HG02571 (cell line): ENCODE measurements around the gene SEMA6A.

Experiments used
- ATAC-seq: cut with Tn5 transposase; IDR thresholded peaks from one replicate; pipeline ENCODE4 v1.9.1; 2021; ENCODE audit warnings: mild to moderate bottlenecking, moderate library complexity; ENCODE audit not compliant: unreplicated experiment

Gene SEMA6A

DNA sequence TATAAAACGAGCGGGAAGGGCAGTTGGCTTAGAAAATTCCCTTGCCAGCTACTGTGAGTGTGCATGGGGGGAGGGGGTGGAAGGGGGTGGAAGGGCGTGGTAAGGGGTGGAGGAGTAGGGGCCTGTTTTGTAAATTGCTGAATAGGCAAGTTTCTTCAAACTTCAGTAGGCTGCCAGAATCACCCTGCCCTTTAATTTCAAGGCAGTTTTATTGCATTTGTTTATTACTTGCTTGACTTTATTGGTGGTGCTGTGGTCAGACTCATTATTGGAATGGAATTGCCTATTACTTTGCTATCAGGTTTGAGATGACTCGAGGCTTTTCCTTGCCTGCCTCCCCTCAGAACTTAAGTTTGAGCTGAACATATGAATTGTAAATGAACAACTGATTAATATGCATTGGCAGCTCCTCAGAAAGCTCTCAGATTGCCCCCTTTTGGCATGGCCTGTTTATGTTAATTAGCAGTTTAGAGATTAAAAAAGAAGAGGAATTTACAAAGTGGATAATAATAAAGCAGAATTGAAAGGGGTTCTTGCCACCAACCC, 76.0 kb downstream of the SEMA6A start:
- ATAC-seq = no peak

DNA sequence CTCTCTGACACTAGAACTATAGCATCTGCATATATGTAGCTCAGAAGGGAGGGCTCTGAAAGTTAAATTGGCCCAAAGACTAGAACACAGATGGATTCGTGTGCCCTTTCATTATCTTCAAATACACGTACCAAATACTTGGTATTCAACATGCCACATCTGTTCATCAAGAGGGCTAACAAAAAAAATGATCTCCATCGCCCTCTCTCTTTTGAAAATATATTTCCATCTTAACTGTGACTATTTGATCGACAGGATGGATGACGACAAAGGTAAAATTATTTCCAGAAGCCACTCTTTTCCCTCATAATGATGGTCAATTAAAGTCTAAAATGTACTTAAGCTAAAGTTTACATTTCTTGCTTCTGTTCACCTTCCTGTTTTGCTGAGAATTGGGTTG, 77.0 kb downstream of the SEMA6A start:
- ATAC-seq = no peak

DNA sequence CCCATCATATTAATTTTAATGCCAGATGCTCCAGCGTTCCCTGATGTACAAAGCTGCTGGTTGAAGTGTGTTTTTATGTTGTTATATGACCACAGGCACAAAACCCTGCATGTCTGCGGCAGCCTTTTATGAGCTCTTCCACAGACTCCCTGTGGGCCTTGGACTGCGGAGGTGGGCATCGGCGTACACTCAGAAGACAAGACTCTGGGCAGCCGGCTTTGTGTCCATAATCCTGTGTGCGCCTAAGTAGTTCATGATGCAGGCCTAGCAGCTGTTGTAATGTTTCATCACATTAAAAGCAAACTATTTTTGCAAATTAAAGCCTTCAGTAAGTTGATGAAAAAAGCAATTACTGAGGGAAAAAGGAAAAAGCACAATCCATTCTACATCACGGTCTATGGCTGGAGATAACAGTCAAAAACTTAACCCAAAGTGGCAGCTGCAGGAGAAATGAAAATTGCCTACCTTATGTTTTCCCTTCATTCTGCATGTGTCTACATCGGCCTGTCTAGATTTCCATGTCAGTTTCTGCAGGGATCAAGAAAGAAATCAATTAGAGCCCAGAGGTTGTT, 78.8 kb downstream of the SEMA6A start:
- no peak for ATAC-seq

DNA sequence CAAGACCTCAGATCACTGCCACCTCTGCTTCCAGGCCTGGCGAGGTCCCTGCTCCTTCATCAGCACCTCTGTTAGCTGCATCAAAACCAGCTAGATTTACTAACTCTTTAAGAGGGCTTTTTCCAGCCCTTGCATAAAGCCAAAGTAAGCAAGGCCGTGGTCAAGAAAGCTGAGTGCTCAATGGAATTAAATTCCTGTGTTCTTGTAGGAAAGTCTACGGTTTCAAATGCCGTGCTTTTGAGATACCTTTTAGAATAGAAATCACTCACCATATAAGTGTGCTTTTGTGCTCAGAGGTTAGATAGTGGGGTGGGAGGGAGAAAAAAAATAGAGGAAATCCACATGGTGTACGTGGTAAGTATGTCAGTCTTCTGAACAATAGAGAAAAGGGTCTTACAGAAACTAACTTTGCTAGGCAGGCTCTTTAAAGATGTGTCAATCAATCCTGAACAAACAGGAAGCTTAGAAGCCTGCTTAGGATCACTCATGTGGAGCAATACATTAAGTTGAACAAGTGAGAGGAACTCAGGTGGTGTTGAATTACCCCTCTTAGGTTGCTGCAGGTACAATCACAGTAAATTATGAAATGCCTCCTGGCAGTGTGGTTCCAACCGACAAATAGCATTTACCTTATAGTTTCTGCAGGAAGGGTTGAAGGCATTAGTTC, 79.7 kb downstream of the SEMA6A start:
- ATAC-seq = no peak

DNA sequence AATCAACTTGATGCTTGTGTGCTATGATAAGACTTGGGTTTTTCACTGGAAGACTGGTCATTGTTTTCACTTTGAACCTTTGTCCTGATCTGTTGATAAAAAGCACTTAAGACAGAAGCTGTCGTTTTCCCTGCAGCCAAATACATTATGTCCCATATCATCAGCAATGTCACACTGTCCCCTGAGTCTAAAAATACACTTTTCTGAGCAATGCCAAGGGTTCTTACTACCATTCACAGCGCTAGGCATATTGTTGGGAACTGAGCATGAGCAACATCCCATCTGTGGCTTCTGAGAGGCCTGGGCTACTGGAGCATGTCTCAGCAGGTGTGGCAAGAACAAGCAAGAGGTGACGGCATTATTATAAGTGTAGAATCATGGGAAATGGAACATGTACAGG, 81.8 kb downstream of the SEMA6A start:
- no peak for ATAC-seq

DNA sequence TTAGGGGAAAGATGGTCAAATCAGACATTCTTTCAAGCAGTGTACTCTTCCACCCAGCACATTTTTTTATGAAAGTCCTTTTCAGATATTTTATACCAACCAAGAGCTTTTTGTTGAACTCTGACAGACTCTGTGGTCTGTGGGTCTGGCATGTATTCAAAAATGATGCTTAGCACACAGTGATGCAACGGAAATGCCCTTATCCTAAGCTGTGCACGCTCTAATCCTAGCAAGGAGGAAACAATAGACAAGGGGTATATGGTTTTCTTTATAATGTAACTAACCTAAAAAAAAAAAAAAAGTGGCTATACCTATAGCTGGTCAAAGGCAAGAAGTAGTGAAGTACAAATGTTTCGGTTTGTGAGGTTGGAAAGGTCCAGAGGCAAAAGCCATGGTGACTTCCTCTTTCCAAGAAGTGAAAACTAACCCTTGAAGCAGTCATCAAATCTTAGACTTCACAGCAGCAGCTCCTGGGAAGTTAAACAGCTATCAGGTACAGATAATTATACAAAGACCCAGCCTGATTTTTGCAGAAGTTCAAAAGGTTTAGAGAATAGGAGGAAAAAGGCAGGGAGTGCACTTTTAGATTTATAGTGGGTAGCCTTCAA, 82.5 kb downstream of the SEMA6A start:
- ATAC-seq = no peak

DNA sequence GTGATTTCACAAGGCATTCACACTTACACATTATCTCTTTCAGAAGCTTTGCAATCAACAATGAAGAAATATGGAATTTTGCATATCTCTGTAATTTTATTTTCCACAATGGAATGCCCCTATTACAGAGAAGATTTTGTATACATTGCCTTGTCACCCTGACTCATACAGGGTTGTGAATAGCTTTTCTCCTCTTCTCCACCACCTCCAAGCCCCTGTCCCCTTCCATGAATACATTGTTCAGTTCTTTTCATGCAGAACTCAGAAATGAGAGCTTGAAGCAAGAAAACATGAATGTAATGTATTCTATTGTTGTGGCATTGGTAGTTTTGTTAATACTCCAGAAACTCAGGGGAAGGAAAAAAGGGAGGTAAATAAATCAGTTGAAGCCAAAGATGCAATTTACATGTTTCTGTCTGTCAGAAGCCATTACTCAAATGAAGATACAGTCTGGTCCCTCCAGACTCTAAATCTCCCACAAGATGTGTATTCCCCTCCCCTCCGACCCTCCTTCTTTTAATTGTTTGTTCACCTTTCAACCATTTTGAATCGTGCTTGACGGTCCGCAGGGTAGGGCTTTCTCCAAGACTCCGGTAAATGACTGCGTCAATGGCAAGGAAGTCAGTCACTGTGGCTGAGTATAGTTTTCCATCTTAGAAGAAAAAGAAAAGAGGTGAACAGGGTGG, 86.1 kb downstream of the SEMA6A start:
- ATAC-seq = no peak

DNA sequence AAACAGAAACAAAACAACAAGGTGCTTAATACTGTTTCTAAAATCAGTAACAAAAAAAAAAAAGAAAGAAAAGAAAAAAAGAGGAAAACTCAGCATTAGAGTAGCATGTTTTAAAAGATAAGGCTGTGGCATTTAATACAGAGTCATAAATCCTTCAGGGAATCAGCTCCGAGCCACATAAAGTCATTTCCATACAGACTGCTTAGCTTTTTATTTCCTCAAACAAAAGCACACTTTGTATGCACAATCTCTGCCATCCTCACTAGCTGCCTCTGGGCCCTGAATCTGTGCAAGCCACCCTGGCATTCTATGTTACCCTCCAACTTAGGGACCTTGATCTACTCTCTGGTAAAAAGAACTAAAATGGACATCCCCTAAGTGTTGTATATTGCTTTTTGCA, 87.6 kb downstream of the SEMA6A start:
- no peak for ATAC-seq

DNA sequence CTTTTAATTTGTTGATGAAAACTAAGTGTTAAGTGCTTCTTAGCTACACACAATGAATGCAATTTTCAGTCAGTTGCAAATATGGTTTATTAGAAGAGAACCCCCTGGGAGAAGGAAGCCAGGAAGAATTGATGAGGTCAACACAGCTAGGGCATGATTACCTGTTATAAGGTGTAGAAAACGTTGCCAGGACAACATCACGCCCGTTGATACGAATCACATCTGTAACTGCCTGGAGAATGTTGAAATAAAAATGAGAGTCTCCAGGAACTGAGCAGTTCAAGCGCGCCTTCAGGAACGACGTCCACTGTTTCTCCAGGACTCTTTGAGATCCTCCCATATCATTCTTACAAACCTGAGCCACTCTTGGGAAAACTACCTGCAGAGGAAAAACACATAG, 88.0 kb downstream of the SEMA6A start:
- ATAC-seq = no peak

DNA sequence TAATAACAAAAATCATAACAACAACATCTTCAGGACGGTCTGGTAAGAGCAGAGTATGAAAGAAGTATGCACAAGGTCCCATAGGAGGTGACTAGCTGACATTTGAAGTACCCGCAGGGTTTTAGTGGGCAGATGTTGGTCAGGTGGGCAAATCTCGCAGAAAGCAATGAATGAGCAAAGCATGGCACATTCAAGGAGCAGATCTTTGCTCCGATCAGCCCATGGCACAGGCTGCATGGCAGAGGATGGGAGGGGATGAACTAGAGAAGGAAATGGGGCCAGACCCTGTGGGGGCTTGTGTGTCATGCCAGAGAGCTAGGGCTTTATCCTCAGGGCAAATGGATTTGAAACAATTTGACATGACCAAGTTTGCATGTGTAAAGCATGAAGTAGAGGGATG, 90.0 kb downstream of the SEMA6A start:
- no peak for ATAC-seq

DNA sequence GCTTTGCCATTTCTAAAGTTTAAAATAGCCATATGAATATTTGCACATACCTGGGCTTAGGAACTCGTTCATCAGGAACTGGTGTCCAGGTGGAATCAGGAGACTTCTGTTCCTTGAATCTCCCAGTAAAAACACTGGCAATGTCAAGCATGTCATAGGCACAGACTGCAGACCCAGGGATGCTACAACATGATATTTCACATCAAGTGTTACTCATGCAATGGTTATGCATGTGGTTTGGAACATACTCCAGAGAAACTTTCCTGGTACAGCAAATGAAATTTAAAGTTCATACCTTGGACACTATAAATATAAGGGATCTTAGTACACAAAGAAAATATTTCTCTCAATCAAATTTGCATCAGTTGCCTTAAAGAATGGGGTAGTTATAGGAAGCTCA, 92.2 kb downstream of the SEMA6A start:
- ATAC-seq = no peak

DNA sequence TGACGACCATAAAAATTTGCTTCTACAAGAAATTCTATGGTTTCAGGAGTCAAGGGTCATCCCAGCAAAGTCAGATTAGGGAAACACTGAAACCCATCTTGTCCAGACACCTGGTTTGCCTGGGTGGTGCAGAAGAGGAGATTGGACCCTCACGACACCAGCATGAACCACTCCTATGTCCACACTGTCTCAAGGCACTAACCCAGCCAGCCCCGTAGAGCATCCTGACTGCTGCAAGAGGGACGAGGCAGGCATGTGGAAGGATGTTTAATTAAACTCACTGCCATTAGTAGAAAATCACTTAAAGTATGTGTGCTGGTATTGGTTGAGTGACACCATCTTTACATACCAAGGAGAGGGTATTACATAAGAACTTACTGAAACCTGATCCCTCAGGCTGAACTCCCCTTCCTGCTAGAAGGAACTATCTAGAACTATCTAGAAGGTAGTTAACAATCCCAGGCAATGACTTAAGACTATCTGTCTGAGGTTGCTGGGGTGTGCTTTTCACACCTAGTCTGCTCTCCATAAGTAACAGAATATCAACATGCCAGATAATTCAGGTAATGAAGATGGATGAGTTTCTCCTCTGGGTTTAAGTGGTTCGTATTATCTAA, 93.6 kb downstream of the SEMA6A start:
- ATAC-seq = no peak

DNA sequence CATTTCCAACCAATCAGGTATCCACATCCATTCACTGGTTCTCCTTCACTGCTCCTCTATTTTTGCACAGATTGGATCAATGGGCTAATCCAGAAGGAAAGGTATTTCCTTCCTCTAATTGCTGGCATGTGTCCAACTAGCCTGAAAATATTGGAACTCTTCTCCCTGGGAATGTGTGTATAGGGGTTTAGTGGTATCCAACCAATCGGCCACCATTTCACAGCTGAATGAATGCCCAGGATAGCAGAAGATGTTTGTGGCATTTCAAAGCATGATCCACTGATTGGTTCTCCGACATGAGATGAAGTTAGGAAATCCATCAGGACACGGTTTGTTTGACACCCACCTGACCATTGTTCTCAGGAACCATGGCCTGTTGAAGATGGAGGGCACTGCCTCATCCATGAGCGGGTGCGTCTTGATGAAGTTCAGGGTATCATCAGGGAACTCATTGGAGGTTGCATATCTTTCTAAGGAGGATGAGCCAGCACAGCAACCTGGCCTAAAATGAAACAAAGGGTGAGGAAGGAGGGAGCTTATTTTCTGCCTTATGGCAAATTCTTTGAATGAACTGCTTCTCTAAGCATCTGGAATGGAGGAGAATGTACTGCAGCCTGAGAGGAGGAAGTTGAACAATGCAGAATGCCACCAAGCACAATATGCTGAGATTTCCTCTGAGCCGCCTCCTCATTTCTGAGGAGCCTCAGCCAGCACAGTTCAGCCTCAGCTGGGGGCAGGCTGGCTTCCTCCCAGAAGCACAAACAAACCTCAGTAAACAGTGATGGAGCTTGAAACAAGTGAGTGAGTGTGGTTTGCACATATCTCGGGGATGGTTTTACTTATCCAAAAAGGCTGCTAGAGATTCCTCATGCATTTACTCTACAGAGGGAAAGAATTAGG, 94.6 kb downstream of the SEMA6A start:
- ATAC-seq = no peak

DNA sequence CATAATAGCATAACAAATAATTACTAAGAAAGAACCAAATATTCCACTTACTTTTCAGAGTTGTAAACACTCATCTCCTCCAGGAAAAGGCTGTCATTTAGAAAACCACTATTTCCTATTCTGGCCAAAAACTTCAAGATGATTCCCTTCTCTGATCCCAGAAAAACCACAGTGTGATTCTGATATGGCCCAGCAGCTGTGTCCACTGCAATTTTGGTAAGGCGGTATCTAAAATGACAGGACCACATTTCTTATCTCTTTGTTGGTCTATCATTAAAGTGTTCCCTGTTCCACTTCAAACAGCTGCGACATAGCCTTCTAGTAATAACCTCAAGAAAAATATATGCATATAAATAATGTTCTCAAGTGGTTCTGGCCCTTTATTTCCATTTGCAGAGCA, 96.1 kb downstream of the SEMA6A start:
- ATAC-seq = no peak

DNA sequence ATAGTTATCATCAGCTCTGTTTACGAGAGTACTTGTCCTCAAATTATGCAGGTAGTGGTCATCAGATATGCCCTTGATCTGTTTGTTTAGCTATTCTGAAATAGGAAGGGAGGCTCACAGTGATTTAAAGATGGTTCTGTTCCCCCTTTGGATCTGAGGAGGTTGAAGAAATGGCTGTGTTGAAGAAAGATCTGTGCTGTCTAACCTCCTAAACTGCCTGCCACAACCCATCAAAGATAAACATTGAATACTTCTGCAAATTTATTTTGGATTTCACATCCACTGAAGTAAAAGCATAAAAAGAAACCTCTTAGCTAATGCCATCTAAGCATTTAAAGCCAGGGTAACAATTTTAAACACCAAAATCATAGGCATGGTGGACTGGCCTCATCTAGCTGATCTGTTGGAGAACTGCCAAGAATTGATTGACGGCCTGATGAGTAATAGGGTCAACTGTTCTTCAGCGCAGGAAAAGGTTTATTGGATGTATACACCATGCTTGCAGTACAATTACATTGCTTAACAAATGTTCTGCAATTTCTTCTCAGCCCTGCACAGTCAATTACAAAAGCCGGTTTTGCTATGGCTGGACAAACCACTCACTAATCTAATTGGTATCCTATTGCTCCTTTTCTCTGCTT, 97.6 kb downstream of the SEMA6A start:
- ATAC-seq = no peak

DNA sequence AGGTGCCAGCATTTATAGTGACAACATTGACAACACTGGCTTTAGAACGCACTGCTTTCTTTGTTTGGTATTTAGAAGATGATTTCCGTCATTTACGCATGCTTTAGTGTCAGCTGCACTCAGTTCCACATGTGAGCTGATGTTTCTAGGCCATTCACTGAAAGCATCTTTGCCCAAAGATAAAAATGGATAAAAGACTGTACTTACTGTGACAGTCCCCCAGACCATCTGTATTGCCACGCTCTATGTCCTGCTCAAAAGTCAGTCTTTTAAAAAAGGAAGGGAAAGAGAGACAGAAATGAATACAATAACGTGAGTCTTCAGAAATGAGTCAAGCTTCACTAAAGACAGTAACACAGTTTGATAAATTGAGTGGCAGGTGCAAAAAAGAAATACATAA, 99.3 kb downstream of the SEMA6A start:
- peak; percentile 59 for ATAC-seq

DNA sequence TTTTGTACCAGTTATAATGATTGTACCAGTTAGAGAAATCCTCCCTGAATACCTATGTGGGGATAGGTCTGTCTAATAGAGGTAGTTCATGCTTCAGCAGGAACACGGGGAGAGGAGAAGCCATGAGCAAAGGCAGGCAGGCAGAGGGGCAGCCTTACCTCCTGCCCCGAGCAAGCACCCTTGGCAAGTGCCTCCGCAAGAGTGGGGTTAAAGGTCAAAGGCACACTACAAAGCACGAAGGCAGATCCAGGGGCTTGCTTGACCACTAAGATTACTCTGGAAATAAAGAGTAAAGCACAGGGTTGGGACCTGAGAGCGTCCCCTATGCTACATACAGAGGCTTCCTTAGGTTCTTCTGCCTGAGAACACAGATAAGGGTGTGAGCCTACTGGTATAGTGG, 100.9 kb downstream of the SEMA6A start:
- ATAC-seq = no peak

DNA sequence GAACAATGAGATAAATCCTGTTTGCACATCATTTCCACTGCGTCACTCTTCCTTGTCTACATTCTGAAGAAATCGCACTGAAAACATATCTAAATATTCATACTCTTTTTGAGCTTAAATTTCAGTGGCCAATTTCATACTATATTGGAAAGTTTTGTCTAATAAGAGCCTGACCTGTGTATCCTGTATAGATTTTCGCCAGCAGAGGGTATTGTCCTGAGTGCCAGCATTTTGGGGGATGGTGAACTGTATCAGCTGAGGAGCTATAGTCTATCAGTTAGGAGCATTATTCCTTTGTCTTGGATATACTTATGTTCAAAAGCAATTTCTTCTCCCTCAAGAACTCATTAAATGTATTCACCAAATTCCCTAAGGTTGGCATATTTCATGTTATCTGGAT, 102.3 kb downstream of the SEMA6A start:
- no peak for ATAC-seq

DNA sequence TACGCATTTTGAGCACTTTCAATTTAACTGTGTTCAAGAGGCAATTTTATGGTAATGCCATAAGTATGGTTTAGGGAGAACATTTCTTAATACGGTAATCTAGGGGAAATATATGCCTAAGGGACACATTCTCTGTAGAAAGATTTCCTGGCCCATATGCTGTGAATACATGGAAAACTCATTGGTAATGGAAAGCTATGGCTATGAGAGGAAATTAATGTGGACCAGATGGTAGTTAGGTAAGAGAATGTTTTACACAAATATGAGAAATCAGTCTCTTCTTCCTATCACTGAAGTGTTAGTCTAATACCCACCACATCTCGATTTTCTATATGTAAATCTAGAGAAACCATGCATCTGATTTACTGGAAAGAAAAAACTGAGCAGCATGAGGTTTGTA, 105.0 kb downstream of the SEMA6A start:
- ATAC-seq = no peak

DNA sequence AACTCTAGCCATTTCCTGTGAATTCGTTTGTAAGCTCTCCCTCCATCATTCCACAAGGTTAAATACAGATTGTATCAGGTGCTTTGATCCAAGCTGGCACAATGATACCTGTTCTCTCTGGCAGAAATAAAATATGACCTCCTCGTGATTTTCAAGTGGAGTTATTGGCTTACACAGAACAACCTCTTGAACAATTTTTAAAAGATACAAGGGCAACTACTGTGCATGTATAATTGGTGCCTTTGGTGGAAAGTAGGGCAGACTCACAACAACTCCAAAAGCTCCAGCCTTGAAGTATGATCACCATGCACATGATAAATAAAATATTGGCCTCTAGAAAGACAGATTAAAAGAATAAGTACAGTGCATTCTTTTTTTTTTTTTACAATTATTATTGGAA, 106.0 kb downstream of the SEMA6A start:
- no peak for ATAC-seq
